Right ventricle myocardium superior (tissue), 1 donor: ENCODE measurements around the gene TRIM33. TPM values are rescaled to one million over a fixed set of nuclear protein-coding genes. Genes with fewer than 3 reads are reported as not detected.
"Not testable (repeated sequence)": the region's sequence is repeated elsewhere in the genome, so short reads cannot be mapped to it uniquely, and the experiment has no call there.

Experiments used
- ATAC-seq: fragments of 200-7000 bp; cut with Tn5 transposase; one replicate; pipeline ENCODE4 v1.9.1; 2020; ENCODE audit warnings: mild to moderate bottlenecking; ENCODE audit not compliant: poor library complexity
- DNase-seq: peaks from one replicate; pipeline ENCODE4 v3.0.0-alpha.2; 2020
- intact Hi-C: fragments of 100-400 bp; cut with DNase I; formaldehyde crosslinking; loops from one replicate; pipeline ENCODE4 v1.11.2; 2022
- total RNA-seq: library from RNA; stranded (reverse); fragmentation: NEBNext Ultra II Directional; extraction: Animal tissue kit (Norgen Biotek cat#: 25700); gene quantifications from one replicate; pipeline ENCODE4 v1.2.1, GENCODE V29; 2021
- donor health status: DM: no; HTN: yes; CAD: no; lungs with severe emphysema.

TRIM33 gene
- total RNA-seq, 1 donor from 2014 or later = 13.3 TPM

DNA sequence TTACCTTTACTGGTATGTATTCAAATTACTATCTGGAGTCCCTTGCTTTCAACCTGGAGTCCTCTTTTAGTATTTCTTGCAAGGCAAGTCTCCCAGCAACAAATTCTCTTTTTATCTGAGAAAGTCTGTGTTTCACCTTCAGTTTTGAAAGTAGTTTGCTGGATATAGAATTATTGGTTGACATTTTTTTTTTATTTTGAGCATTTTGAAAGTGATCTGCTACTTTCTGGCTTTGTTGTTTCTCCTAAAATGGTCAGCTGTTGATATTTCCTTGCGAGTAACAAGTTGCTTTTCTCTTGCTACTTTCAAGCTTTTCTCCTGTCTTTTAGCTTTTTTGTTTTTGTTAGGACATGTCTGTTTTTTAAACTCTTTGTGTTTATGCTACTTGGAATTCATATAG is 126.1 kb downstream of the TRIM33 start:
- no peak for ATAC-seq
- intact Hi-C loops = no loop called here
- DNase-seq = no peak

DNA sequence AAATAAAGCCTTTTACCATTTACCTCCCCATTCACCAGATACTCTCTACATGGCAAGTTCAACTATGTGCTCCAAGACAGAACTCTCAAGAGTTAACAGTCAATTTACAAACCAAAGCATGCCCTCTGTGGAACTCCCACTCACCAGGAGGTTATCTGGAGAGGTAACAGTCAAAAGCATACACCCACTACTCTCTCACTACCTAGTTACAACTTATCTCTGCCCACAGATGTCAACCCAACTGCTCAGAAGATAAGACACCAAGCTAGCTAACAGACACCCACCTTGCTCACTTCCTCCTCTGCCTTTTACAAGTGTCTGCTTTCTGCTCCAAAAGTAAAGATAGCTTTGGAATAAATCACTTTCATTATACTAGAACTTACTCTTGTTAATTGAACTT is 131.0 kb downstream of the TRIM33 start:
- DNase-seq (no peak), ATAC-seq (no peak)
- intact Hi-C loops = no loop called here

DNA sequence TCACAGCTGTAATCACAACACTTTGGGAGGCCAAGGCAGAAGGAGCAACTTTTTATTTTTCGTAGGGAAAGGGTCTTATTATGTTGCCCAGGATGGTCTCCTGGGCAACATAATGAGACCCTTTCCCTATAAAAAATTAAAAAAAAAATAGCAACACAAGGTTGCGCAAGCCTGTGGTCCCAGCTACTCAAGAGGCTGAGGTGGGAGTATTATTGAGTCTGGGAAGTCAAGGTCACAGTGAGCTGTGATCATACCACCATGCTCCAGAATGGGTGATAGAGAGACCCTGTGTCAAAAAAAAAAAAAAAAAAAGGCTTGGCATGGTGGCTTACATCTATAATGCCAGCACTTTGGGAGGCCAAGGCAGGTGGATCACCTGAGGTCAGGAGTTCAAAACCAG is 131.6 kb downstream of the TRIM33 start:
- no peak for DNase-seq
- ATAC-seq = no peak
- intact Hi-C loops = no loop called here

DNA sequence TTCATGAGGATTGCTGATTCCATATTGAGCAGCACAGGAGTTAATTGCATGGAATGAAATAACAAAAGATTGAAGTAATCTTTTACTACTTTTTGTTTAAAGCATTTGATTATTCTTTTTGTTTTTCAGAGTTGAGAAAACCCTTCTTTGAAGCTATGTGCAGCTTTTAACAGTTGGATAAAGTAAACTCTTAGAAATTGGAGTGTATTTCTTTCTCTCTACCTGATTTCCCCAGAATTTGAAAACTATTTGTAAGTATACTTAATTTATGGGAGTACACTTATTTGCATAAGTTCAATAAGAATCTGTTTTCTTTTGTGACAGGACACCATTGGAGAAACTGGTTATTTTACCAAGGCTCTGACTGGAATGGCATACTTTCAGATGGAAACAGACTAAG is 133.6 kb downstream of the TRIM33 start:
- intact Hi-C loops = no loop called here
- DNase-seq (no peak), ATAC-seq (no peak)

DNA sequence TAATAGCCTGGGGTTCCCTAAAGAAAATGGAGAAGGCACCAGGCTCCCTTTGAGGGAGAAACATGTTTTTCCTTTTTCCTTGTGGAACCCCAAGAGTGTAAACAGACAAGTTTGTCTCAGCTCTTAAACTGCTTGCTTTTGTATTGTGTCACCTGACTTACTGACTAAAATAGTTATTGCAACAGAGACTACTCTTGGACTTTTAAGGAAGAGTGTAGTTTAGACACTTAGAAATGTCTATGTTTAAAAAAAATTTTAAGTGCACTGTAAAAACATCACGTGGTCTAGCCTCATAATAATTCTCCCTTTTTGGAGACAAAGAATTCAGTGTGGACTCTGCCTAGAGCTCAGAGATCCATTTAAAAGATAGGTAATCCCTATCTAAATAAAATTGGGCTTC is 141.1 kb downstream of the TRIM33 start:
- DNase-seq = no peak
- no peak for ATAC-seq
- intact Hi-C loops = no loop called here

DNA sequence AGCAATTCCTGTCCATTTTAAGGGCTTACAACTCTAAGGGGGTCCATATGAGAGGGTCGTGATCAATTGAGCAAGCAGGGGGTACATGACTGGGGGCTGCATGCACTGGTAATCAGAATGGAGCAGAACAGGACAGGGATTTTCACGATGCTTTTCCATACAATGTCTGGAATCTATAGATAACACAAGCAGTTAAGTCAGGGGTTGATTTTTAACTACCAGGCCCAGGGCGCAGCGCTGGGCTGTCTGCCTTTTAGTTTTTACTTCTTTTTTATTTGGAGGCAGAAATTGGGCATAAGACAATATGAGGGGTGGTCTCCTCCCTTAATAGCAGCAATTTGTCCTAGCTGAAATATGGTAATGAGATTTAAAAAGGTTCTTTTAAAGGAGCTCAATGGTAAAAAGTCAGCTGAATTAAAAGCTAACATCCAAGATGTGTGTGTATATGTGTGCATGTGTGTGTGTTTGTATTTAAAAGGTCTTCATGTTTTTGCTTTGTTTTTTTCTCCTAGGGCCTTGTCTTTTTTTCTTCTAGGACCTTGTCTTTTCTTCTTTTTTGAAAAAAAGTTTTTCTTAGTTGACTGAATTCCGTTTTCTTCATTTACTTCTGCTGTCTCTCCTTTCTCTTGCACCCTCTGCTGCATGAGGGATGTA is 141.6 kb downstream of the TRIM33 start:
- ATAC-seq, intact Hi-C loops, DNase-seq: not testable (repeated sequence)

DNA sequence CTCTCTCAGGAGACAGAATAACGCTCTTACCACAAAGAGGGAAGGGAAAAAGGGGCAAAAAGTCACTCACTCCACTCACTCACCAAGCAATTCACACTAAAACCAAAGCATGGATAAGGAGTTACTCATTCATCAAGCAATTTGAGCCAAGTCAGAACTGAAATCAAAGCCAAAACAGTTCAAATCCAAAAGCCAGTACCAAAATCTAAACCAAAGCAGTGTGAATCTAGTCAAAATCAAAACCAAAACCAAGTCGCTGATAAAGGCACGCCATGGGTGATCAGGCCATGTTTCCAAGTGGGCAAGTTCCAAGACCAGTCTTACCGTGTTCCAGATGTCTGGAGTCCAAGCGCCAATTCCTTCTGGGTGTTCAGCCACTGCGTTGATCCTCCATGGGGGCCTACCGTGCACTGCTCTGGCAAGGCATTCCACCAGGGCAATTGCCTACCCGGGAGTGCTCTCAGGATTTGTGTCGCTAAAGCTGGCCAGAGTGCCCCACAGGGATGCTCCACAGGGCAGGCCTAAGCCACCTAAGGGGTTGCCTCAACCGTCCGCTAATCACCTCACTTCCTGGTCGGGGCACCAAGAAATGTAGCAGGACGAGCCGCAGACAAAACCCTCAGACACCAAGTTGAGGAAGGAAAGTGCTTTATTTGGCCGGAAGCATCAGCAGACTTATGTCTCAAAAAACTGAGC is 142.3 kb downstream of the TRIM33 start:
- DNase-seq (no peak), ATAC-seq (no peak)
- intact Hi-C loops = no loop called here

DNA sequence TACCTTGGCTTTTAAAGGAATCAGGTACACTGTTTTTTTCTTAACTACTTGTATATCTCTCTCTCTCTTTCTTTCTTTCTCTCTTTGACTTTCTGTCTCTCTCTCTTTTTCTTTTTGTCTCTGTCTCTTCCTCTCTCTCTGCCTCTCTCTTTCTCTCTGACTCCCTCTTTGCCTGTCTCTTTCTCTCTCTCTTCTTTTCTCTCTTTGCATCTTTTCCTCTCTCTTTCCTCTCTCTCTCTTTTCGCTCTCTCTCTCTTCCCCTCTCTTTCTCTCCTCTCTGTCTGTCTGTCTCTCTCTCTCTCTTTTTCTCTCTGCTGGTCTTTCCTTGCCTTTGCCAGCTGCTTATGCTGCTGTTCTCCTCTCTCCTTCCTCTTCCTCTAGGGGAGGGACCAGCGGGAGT is 143.2 kb downstream of the TRIM33 start:
- intact Hi-C loops = no loop called here

DNA sequence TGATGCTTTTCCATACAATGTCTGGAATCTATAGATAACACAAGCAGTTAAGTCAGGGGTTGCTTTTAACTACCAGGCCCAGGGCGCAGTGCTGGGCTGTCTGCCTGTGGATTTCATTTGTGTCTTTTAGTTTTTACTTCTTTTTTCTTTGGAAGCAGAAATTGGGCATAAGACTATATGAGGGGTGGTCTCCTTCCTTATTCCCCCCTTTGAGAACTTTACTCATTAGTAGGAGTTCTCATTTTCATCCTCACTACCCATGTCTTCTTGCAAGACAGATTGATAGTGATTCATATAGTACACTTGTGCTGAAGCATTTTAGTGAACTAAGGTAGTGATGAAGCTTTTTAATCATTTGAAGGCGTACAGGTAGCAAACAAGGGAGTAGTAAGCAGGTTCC is 147.8 kb downstream of the TRIM33 start:
- intact Hi-C loops, ATAC-seq, DNase-seq: not testable (repeated sequence)

More for the DNA sequence above, 143.2 kb downstream of the TRIM33 start:
- ATAC-seq = no peak
- no peak for DNase-seq

DNA sequence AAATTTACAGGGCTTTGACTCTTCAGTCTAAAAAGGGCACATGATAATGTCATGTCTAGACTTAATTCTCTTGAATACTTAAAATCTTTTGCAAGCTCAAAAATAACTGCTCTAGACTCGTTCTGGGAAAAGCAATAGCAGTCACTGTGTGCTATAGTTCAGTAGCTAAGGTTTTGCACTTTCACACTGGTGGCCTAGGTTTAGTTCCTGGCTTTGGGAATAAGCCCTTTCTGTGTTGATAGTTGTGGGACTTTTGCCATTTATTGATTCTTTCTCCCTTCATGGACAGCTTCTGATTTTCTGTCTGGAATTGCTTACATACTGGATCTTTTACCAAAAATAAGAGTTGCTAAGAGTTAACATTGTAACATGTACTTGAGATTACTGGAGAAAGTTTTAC is 151.2 kb downstream of the TRIM33 start:
- intact Hi-C loops = no loop called here
- ATAC-seq (no peak), DNase-seq (no peak)

DNA sequence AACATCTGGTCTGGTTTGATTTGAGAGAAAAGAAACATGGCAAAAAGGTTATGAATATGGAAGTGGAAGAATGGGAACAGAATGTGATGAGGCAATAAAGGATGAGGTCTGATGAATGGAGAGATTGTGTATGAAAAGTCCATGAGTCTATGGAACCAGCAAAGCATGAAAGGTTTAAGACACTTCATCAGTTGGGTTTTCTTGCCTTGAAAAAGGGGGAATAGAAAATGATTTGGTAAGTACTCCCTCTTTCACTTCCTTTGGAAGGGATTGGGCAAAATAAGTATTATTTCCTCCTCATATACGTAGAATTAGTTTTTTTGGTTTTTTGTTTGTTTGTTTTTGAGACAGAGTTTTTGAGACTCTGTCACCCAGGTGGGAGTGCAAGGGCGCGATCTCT is 155.8 kb downstream of the TRIM33 start:
- intact Hi-C loops = no loop called here
- ATAC-seq (no peak), DNase-seq (no peak)

DNA sequence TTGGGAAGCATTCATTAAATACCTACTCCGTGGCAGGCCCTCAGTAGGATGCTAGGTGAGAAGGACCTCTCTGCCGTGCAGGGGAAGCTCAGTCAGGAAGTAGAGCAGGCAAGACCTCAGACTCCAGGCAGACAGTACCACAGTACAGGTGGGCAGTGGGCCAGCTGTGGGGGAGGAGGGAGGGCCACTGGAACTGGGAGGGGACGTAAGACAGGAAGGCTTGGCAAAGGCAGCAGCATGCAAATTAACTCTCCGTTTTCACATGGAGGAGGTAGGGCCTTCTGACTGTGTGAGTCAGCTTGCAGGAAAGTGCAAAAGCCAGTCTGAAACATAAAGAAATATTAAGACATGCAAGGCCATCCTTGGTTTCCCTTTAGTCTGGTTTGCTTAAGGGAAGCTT is 157.7 kb downstream of the TRIM33 start:
- DNase-seq (peak; percentile 80), ATAC-seq (peak; percentile 71)
- intact Hi-C loops = no loop called here

DNA sequence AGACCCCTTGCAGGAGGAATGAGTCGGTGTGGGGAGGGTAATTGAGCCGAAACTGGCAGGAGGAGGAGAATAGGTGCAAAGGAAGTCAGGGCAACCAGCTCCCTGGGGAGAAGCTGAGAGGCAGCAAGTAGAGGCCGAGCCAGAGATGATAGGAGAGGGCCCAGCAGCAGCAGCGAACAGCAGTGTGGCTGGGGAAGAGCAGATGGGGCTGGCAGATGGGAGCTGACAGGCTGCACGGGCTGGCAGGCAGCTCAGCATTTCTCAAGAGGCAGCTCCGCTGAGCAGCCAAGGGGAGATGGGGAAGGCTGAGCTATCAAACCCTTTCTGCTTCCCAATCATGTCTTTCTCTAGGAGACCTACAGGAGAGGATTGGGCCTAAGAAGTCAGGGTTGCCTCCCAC is 158.2 kb downstream of the TRIM33 start:
- DNase-seq = no peak
- peak; percentile 58 for ATAC-seq
- intact Hi-C loops = no loop called here

DNA sequence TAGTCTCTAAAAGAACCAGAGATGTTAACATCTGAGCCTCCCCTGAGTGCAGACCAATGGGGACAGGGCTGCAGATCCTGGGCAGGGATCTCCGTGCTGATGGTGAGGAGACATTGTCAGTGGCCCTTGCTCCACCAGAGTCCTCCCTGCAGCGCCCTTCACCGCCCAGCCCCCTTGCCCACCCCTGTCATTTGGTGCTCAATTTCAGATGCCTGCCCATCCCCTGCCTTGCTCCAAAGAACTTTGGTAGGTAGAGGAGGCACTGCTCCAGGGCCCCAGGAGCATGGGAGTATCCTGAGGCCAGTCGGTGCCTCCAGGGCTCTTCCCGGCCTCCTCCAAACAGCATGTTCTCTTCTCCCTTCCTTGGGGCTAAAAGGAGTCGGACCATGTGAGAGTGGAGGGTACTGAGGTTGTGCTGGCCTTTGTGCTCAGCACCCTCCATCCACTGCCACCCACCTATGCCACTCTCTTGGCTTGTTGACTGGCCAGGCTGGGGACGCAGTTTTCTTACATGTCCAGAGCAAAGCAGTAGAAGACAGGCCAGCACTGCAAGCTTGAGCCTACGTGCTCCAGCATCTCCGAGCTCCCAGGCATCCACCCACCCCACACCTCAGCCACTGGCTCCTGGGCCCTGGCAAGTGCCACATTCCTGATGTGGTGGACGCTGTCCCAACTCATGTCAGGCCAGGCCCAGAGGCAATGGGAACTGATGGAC is 160.1 kb downstream of the TRIM33 start:
- intact Hi-C loops = no loop called here
- DNase-seq (no peak), ATAC-seq (no peak)

DNA sequence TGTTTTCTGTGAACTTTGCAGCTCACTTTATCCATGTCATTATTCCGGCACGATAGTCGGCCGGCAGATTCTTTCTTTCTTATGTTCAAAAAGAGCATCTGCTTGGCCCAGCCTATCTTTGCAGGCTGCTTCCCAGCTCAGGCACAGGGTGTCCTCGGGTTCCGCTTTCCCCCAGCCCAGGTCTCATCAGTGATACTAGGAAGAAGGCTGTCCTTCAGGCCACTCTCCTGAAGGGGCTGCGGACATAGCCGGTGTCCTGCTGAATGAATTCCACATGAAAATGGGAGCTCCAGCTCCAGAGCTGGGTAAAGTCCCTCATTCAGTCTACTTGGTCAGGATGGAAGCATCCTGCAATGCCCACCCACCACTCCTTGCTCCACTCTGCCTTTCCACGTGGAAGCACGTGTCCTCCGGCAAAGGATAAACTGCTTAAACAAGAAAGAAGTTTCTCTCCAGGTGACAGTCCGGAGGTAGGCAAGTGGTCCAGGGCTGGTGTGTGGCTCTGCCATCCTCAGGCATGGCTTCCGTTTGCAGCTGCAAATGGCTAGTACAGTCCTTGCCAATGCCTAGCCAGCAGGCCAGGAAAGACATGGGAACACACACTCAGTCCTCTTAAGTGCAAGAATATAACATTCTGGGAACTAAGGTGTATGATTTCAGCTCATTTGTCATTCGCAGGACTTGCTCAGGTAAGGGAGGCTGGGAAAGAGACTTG is 161.0 kb downstream of the TRIM33 start:
- ATAC-seq = no peak
- no peak for DNase-seq
- intact Hi-C loops = loop anchor here (10.0 kb wide), 1 partner anchor 205 kb away; no protein-coding TSS in a partner anchor

DNA sequence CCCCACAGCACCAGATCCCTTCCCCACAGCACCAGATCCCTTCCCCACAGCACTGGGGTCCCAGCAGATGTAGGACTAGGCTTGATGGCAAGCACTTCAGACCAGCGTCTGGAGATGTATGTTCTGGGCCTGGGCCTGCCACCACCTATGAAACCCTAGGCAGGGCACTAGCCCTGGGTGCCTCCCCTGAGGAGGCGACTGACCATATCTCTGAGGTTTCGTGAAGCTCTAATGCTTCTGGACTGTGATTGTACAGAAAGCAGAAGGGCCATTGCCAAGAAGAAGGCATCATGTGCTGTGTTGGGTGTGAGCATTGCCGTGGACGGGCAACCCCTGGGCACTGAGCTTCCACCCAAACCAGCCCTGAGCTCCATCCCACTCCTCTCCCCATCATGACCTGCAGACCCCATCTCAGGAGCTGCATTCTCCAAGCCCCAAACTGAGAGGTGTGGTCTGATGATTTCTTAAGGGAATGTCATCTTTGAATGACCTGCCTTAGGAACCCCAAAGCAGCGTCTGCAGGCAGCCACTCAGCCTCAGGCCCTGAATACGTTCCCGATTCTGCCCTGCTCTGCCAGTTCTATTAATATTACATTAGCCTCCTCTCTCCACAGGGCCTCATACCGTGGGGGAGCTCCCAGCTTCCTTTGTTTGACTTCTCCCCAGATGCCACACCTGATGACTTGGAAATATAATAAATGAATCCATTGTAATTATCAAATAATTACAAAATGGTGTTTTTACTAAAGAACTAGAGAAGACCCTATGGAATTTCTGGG is 163.4 kb downstream of the TRIM33 start:
- ATAC-seq (no peak), DNase-seq (no peak)
- intact Hi-C loops = loop anchor here (10.0 kb wide), 1 partner anchor 207 kb away; no protein-coding TSS in a partner anchor

DNA sequence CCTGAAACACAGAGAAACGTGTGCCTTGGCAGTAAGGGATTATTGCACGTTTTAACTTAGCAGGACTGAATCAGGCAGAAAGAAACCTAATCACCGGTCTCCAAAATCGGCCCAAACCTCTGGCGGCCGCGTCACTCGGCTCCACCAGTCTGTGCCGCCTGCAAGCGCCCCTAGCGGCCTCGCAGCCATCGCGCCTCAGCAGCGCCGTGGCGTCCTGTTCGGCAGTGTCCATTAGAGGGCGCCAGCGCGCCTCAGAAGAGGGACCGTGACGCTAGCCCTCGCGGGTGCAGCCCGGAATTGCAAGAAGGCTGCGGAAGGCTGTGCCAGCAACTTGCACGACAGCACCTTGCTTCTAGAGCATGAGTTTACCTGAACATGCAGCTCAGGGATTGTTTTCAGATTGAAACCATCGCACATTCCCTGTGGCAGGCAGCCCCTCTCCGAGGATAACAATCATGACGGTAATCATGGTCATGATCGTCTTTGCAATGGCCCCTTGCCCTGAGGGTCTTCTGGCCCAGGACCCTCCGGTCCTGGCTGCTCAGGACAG is 164.4 kb downstream of the TRIM33 start:
- intact Hi-C loops = loop anchor here (10.0 kb wide), 1 partner anchor 208 kb away; no protein-coding TSS in a partner anchor
- peak; percentile 98 for DNase-seq
- ATAC-seq = peak; percentile 100

DNA sequence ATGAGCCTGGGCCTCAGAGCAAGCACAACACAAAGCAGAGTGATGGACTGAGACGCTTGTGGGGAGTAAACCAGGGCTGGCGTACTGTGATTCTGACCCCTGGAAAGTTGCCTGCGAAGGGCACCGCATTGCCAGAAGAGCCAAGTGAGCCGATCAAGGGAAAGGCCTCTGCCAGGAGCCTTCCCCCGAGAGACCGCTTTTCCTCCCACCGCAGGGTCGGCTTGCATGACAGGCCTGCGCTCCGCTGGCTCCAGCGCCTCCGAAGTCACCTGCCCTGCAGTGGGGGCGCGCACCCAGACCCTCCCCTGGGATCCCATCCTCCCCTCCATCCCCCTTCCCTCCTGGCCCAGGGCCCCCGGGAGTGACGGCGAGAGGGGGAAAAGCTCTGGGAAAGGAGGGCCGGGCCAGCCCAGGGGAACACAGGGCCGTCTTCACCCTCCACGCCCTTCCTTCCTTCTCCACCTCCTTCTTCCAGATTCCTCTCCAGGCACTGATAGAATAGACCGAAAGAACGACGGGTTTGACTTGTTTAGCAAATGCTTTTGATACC is 165.0 kb downstream of the TRIM33 start:
- ATAC-seq (peak; percentile 67), DNase-seq (peak; percentile 50)
- intact Hi-C loops = loop anchor here (10.0 kb wide), 1 partner anchor 209 kb away; no protein-coding TSS in a partner anchor
